Measurements from ENCODE around the gene AMMECR1L. TPM values are rescaled to one million over a fixed set of nuclear protein-coding genes. Genes with fewer than 3 reads are reported as not detected.
"Not testable (repeated sequence)": the region's sequence is repeated elsewhere in the genome, so short reads cannot be mapped to it uniquely, and the experiment has no call there.

Gene AMMECR1L
- total and polyA plus RNA-seq, 2 of the 13 experiments (the other 11 are each of a cell fraction or from before 2014, with no cell fraction given) = 9.1 to 14.2 TPM

GRCh38 chr2:127893033-127893432 lies 7.3 kb upstream of the AMMECR1L start (continued):
- no peak for TF ChIP-seq ZNF318 (CRISPR knock-in tag; IDR thresholded peaks at IDR 0.05)

GRCh38 chr2:127891811-127892210 lies 6.1 kb upstream of the AMMECR1L start:
- no peaks in the 10 kb centered on the region for H4K20me1 ChIP-seq (ENCODE audit: insufficient read depth, low read length)
- H3K4me1 ChIP-seq (ENCODE audit: insufficient read depth, low read length) = peaks cover 54% of the 10 kb centered on the region
- in situ Hi-C loops (cut with HindIII; ENCODE audit: extremely low pct_ligation_motif_present, low pct_unique_long_range_greater_than_20kb) (no loop called here), intact Hi-C loops (cut with micrococcal nuclease; ENCODE audit: unreplicated experiment) (no loop called here)
- no peak overlapping the region for H2AFZ ChIP-seq (ENCODE audit: low read length)
- H3K4me3 ChIP-seq (replicated peaks in 1 of 3; ENCODE audit: insufficient read depth in 1 of 3, low read depth in 2 of 3, low read length in 3 of 3) = no peak overlapping the region
- DNase-seq (ENCODE audit: low spot score) (no peak), ATAC-seq (no peak), FAIRE-seq (no peak)
- no peaks in the 10 kb centered on the region for H3K9me3 ChIP-seq (ENCODE audit: low read length)
- no peak overlapping the region for H3K27ac ChIP-seq (ENCODE audit: extremely low read length, insufficient read depth, low read length)
- no peak overlapping the region for H3K9ac ChIP-seq (ENCODE audit: insufficient read depth, low read depth, low read length)
- no peak for TF ChIP-seq SOX6 (IDR thresholded peaks at IDR 0.05)
- no peak for TF ChIP-seq SOX6 (CRISPR knock-in tag; IDR thresholded peaks at IDR 0.05)
- no peak for TF ChIP-seq ZSCAN31 (CRISPR knock-in tag; IDR thresholded peaks at IDR 0.05; ENCODE audit: low read depth)
- H3K79me2 ChIP-seq (ENCODE audit: insufficient read depth, low read length) = peaks cover 11% of the 10 kb centered on the region
- no peaks in the 10 kb centered on the region for H3K27me3 ChIP-seq (ENCODE audit: control insufficient read depth in 1 of 2, insufficient read depth in 2 of 2, low read length in 2 of 2)
- no TSS peak for BruUV-seq (replicated peaks)
- WGBS (ENCODE audit: low lambda C conversion rate) = 70% methylated on average over 5 of the region's 5 CpGs
- ChIA-PET POLR2A (no interaction called here), CTCF (ENCODE audit: low intra/inter-chr PET ratio, low total read pairs) (no interaction called here)
- no peak overlapping the region for H3K4me2 ChIP-seq (ENCODE audit: low read depth, low read length)
- H3K36me3 ChIP-seq (replicated peaks in 1 of 2; ENCODE audit: control insufficient read depth in 1 of 2, insufficient read depth in 2 of 2, low read length in 2 of 2) = no peaks in the 10 kb centered on the region

- H3K27ac ChIP-seq (ENCODE audit: extremely low read length, insufficient read depth, low read length); DNase-seq (ENCODE audit: low spot score); H3K4me2 ChIP-seq (ENCODE audit: low read depth, low read length); H3K36me3 ChIP-seq (replicated peaks in 1 of 2; ENCODE audit: control insufficient read depth in 1 of 2, insufficient read depth in 2 of 2, low read length in 2 of 2); BruUV-seq (replicated peaks); intact Hi-C loops (cut with micrococcal nuclease; ENCODE audit: unreplicated experiment); H3K27me3 ChIP-seq (ENCODE audit: control insufficient read depth in 1 of 2, insufficient read depth in 2 of 2, low read length in 2 of 2); FAIRE-seq; H3K4me3 ChIP-seq (replicated peaks in 1 of 3; ENCODE audit: insufficient read depth in 1 of 3, low read depth in 2 of 3, low read length in 3 of 3); H4K20me1 ChIP-seq (ENCODE audit: insufficient read depth, low read length); H2AFZ ChIP-seq (ENCODE audit: low read length); H3K9ac ChIP-seq (ENCODE audit: insufficient read depth, low read depth, low read length); H3K9me3 ChIP-seq (ENCODE audit: low read length); ATAC-seq; in situ Hi-C loops (cut with HindIII; ENCODE audit: extremely low pct_ligation_motif_present, low pct_unique_long_range_greater_than_20kb); CTCF ChIA-PET (ENCODE audit: low intra/inter-chr PET ratio, low total read pairs); POLR2A ChIA-PET: not testable (repeated sequence)
- peaks cover 11% of the 10 kb centered on the region for H3K79me2 ChIP-seq (ENCODE audit: insufficient read depth, low read length)
- WGBS (ENCODE audit: low lambda C conversion rate) = 99% methylated on average over 7 of the region's 7 CpGs
- H3K4me1 ChIP-seq (ENCODE audit: insufficient read depth, low read length) = peaks cover 54% of the 10 kb centered on the region
Measured at GRCh38 chr2:127890756-127891155, 5.0 kb upstream of the AMMECR1L start.

Measured in HepG2 (cell line).